ENCODE results near the gene DUSP28. TPM values are rescaled to one million over a fixed set of nuclear protein-coding genes. Genes with fewer than 3 reads are reported as not detected.
A peak's percentile ranks its signal among the peaks of the same experiment; 100 is the strongest.

Gene DUSP28
- total and polyA plus RNA-seq, 7 donors: 6.6 to 18.1 (median 12.6) TPM

- ATAC-seq: no peak
- Histone ChIP-seq H3K36me3 (ENCODE audit: insufficient read depth in 1 of 2, low read depth in 1 of 2) (peaks cover 0 to 28% of the 10 kb centered on the region in 2 donors), H3K27me3 (ENCODE audit: insufficient read depth in 3 of 3, low read length in 2 of 3) (no peaks in the 10 kb centered on the region), H3K4me3 (no peak overlapping the region), H3K9me3 (no peaks in the 10 kb centered on the region), H3K27ac (no peak overlapping the region), H3K4me1 (no peaks in the 10 kb centered on the region)
- no peak for TF ChIP-seq CTCF (IDR thresholded peaks at IDR 0.05)
- 92 to 94% (median 92%) methylated on average over 11 of the region's 11 CpGs for WGBS, 3 donors
- DNase-seq: peak; percentile 4 to 36
- intact Hi-C loops (cut with DNase I): no loop called here
Measured at GRCh38 chr2:240601831-240602160, 41.6 kb downstream of the DUSP28 start.

DNA sequence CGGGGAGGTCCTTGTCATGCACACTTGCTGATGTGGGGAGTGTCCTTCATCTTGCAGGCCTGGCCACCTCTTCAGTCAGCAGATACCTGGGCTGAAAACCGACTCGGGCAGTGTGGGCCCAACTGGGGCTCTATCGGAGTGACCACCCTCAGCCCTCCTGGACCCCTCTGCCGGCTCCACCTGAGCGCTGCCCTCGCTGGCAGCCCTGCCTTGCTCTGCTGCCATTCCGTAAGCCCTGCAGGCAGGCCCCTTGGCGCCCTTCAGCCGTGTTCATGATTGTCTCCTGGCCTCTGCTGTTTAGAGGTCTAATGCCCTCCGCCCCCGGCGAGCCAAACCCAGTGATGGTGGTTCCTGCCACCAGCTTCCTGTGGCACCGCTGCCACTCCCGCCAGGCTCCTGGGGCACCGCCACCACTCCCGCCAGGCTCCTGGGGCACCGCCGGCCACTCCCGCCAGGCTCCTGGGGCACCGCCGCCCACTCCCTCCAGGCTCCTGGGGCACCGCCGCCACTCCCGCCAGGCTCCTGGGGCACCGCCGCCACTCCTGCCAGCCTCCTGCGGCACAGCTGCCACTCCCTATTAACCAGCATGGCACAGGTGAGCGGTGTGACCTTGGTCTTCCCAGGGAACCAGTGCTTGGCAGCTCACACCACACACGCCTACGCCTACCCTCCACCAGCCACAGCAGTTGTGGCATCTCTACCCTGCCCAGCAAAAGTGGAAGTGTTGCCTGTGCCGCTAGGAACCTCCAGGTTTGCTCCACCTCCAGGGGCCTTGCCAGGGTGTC is 42.3 kb downstream of the DUSP28 start:
- TF ChIP-seq CTCF (IDR thresholded peaks at IDR 0.05): no peak
- Histone ChIP-seq H3K9me3 (no peaks in the 10 kb centered on the region), H3K4me1 (no peaks in the 10 kb centered on the region), H3K36me3 (ENCODE audit: insufficient read depth in 1 of 2, low read depth in 1 of 2) (peaks cover 0 to 26% of the 10 kb centered on the region in 2 donors), H3K4me3 (no peak overlapping the region), H3K27ac (no peak overlapping the region), H3K27me3 (ENCODE audit: insufficient read depth in 3 of 3, low read length in 2 of 3) (no peaks in the 10 kb centered on the region)
- intact Hi-C loops (cut with DNase I): no loop called here
- ATAC-seq (no peak), DNase-seq (peak; percentile 7 to 56)
- 88 to 93% (median 90%) methylated on average over 24 to 32 of the region's 32 CpGs for WGBS, 3 donors

DNA sequence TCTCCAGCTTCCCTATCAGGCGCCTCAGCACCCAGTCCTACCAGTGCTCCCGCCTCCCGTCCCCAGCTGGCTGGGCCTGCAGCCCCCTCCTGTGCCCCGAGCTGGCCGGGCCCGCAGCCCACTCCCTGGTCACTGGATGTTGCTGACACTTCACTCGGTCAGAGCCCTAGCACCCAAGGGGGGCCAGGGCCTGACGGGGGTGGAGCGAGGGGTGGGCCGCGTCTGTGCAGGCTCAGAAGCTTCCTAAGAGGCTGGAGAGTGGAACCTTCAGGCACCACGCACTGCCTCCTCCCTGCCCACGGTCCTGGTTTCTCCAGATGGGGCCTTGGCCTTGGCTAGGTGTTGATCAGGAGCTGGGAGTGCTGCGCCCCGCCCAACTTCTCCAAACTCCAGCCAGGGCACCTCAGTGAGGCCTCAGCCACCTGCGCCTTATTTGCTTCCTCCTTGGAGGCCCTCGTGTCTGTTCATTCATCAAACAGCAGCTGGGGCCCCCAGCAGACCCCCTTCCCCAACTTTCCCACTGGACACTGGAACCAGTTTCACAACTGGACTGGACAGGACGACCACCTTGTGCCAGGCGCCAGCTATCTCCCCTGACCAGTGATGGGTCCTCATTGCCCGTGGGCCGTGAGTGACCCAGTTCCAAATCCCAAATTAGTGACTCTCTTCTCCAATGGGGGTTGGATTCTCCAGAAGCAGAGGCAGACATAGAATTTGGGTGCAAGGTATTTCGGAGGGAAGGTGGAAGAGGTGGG is 43.1 kb downstream of the DUSP28 start:
- intact Hi-C loops (cut with DNase I): no loop called here
- Histone ChIP-seq H3K4me3 (no peak overlapping the region), H3K4me1 (no peaks in the 10 kb centered on the region), H3K9me3 (no peaks in the 10 kb centered on the region), H3K27ac (no peak overlapping the region), H3K36me3 (ENCODE audit: insufficient read depth in 1 of 2, low read depth in 1 of 2) (peaks cover 0 to 18% of the 10 kb centered on the region in 2 donors), H3K27me3 (ENCODE audit: insufficient read depth in 3 of 3, low read length in 2 of 3) (no peaks in the 10 kb centered on the region)
- DNase-seq (peak; percentile 12 to 49), ATAC-seq (no peak)
- WGBS, 3 donors: 88 to 93% (median 89%) methylated on average over 22 of the region's 22 CpGs
- TF ChIP-seq CTCF (IDR thresholded peaks at IDR 0.05): no peak

GRCh38 chr2:240603846-240604245 is 43.7 kb downstream of the DUSP28 start:
- peak; percentile 8 to 43 for DNase-seq
- no peaks in the 10 kb centered on the region for H3K9me3 ChIP-seq
- H3K36me3 ChIP-seq (ENCODE audit: insufficient read depth in 1 of 2, low read depth in 1 of 2): peaks cover 0 to 12% of the 10 kb centered on the region in 2 donors
- no peak overlapping the region for H3K27ac ChIP-seq
- peak in 1 of 4 donors; percentile 11 for ATAC-seq
- intact Hi-C loops (cut with DNase I): no loop called here
- WGBS, 3 donors: 88 to 90% (median 89%) methylated on average over 10 of the region's 10 CpGs
- no peak for TF ChIP-seq CTCF (IDR thresholded peaks at IDR 0.05)
- no peaks in the 10 kb centered on the region for H3K4me1 ChIP-seq
- H3K4me3 ChIP-seq: no peak overlapping the region
- H3K27me3 ChIP-seq (ENCODE audit: insufficient read depth in 3 of 3, low read length in 2 of 3): no peaks in the 10 kb centered on the region

Data from psoas muscle (tissue), 8 donors.